H1 (cell line): ENCODE data around the gene KCTD11. TPM values are rescaled to one million over a fixed set of nuclear protein-coding genes. Genes with fewer than 3 reads are reported as not detected.

ENCODE experiments used
- ASH2L ChIP-seq: fragments of 200-600, 300-600 bp; sonication (generic); IDR thresholded peaks from one replicate; pipeline ENCODE4 v1.7.1; 2017; ENCODE audit warnings: low read length
- CBX5 ChIP-seq: fragments of 300-800, 300-1000 bp; sonication (generic); IDR thresholded peaks from 2 replicates; pipeline ENCODE4 v1.7.1; 2016; ENCODE audit warnings: antibody characterized with exemption, low read length, low read depth
- CEBPB ChIP-seq: IDR thresholded peaks from 2 replicates; pipeline ENCODE4 v1.6.1; 2012; ENCODE audit warnings: low read depth, low read length
- CHD2 ChIP-seq: IDR thresholded peaks from 2 replicates; pipeline ENCODE4 v1.6.1; 2012; ENCODE audit warnings: low read length, improper control_type of control experiment
- CREB1 ChIP-seq: IDR thresholded peaks from 2 replicates; pipeline ENCODE4 v1.6.1; 2012; ENCODE audit warnings: inconsistent platforms
- CTBP2 ChIP-seq: IDR thresholded peaks from 2 replicates; pipeline ENCODE4 v1.7.0; 2011; ENCODE audit warnings: borderline replicate concordance, mild to moderate bottlenecking, moderate library complexity, mixed read lengths, low read length; ENCODE audit not compliant: insufficient read depth, insufficient read length
- FOSL1 ChIP-seq: IDR thresholded peaks from 2 replicates; pipeline ENCODE4 v1.6.1; 2011; ENCODE audit warnings: mild to moderate bottlenecking, low read depth, low read length, moderate library complexity; ENCODE audit not compliant: insufficient read depth
- HDAC2 ChIP-seq, 2 experiments: fragments of 300-600 bp in 1 of 2; sonication (generic) in 1 of 2; IDR thresholded peaks; 2 replicates each; pipeline ENCODE4 v1.6.1; 2011 to 2012; ENCODE audit warnings: low read depth in 2 of 2, low read length in 2 of 2, mild to moderate bottlenecking in 2 of 2, moderate library complexity in 2 of 2, borderline replicate concordance in 1 of 2, inconsistent platforms in 1 of 2
- HDAC6 ChIP-seq: IDR thresholded peaks from one replicate; pipeline ENCODE4 v1.7.1; 2012; ENCODE audit warnings: low read depth, mild to moderate bottlenecking, inconsistent platforms, low read length, moderate library complexity
- NANOG ChIP-seq: IDR thresholded peaks from 2 replicates; pipeline ENCODE4 v1.6.1; 2011; ENCODE audit warnings: low read length, low read depth, mild to moderate bottlenecking, inconsistent platforms; ENCODE audit not compliant: insufficient read depth, poor library complexity, severe bottlenecking
- NRF1 ChIP-seq: IDR thresholded peaks from 2 replicates; pipeline ENCODE4 v1.6.1; 2011; ENCODE audit warnings: mild to moderate bottlenecking, low read depth, low read length, improper control_type of control experiment
- PHF8 ChIP-seq: fragments of 200-600 bp; sonication (generic); conservative IDR thresholded peaks from 2 replicates; pipeline ENCODE4 v1.7.1; 2012; ENCODE audit warnings: low read depth, mild to moderate bottlenecking, inconsistent platforms, low read length, moderate library complexity
- RBBP5 ChIP-seq: IDR thresholded peaks from 2 replicates; pipeline ENCODE4 v1.7.1; 2012; ENCODE audit warnings: low read depth, mild to moderate bottlenecking, inconsistent platforms, low read length, moderate library complexity, borderline replicate concordance
- RNF2 ChIP-seq: fragments of 200-900, 300-1000 bp; sonication (generic); IDR thresholded peaks from 2 replicates; pipeline ENCODE4 v1.7.1; 2016; ENCODE audit warnings: borderline replicate concordance, low read depth, mild to moderate bottlenecking, antibody characterized with exemption, low read length; ENCODE audit not compliant: poor library complexity, severe bottlenecking; ENCODE audit errors: missing control alignments
- RXRA ChIP-seq: IDR thresholded peaks from 2 replicates; pipeline ENCODE4 v1.6.1; 2011; ENCODE audit warnings: low read depth, mild to moderate bottlenecking, low read length, moderate library complexity; ENCODE audit not compliant: insufficient read depth
- SIN3A ChIP-seq, 2 experiments: IDR thresholded peaks in 1 of 2; conservative IDR thresholded peaks in 1 of 2; 2 replicates each; pipeline ENCODE4 v1.6.1; 2011 to 2012; ENCODE audit warnings: low read length in 2 of 2, improper control_type of control experiment in 1 of 2, low read depth in 1 of 2, mild to moderate bottlenecking in 1 of 2
- SIRT6 ChIP-seq: IDR thresholded peaks from one replicate; pipeline ENCODE4 v1.7.1; 2012; ENCODE audit warnings: low read length, inconsistent platforms
- SP1 ChIP-seq: IDR thresholded peaks from 2 replicates; pipeline ENCODE4 v1.6.1; 2011; ENCODE audit warnings: low read depth, low read length
- TAF7 ChIP-seq: optimal IDR thresholded peaks from 2 replicates; pipeline ENCODE3; 2011; ENCODE audit warnings: low read depth, mild to moderate bottlenecking, inconsistent platforms, low read length, moderate library complexity, borderline replicate concordance
- YY1 ChIP-seq: IDR thresholded peaks from 2 replicates; pipeline ENCODE4 v1.6.1; 2011; ENCODE audit warnings: low read depth, mild to moderate bottlenecking, low read length
- polyA plus RNA-seq, 7 experiments: library from polyadenylated mRNA; depleted of rRNA in 3 of 7; stranded (reverse) in 5 of 7; unstranded in 2 of 7; fragments of >200 nt in 5 of 7; fragments of 200-250 nt in 2 of 7; gene quantifications; 1 replicate in 5 of 7; 2 replicates in 1 of 7; 4 replicates in 1 of 7; pipeline versions ENCODE4 v1.2.1 to v1.2.3, GENCODE V29; 2011 to 2013; ENCODE audit warnings: missing spikeins in 2 of 7, mixed read lengths in 2 of 7
- total RNA-seq: library from RNA; stranded (reverse); fragmentation: NEBNext Ultra II Directional; extraction: Animal tissue kit (Norgen Biotek cat#: 25700); gene quantifications from 2 replicates; pipeline ENCODE4 v1.2.1, GENCODE V29; 2021
- TF ChIP-seq, protein P1 (sequence below), 3 experiments: IDR thresholded peaks; 1 replicate in 2 of 3; 2 replicates in 1 of 3; pipeline versions ENCODE4 v1.5.1 to v1.6.1; 2011; ENCODE audit warnings: low read length in 3 of 3, mild to moderate bottlenecking in 3 of 3, inconsistent platforms in 2 of 3, low read depth in 1 of 3, moderate library complexity in 1 of 3; ENCODE audit not compliant: insufficient read depth in 1 of 3; ENCODE audit errors: control extremely low read depth in 1 of 3

Gene KCTD11
- total and polyA plus RNA-seq, 2 of the 8 experiments (the other 6 are each of a cell fraction or from before 2014, with no cell fraction given): 8.6 to 9.2 TPM

- no peak for TF ChIP-seq NRF1
- no peak for TF ChIP-seq CTBP2
- peak; percentile 48 for TF ChIP-seq YY1
- TF ChIP-seq HDAC2 (IDR thresholded peaks at IDR 0.05; ENCODE audit: borderline replicate concordance in 1 of 2, low read depth in 2 of 2, low read length in 2 of 2): no peak
- TF ChIP-seq NANOG: no peak
- no peak for TF ChIP-seq SIRT6
- TF ChIP-seq, protein P1, sequence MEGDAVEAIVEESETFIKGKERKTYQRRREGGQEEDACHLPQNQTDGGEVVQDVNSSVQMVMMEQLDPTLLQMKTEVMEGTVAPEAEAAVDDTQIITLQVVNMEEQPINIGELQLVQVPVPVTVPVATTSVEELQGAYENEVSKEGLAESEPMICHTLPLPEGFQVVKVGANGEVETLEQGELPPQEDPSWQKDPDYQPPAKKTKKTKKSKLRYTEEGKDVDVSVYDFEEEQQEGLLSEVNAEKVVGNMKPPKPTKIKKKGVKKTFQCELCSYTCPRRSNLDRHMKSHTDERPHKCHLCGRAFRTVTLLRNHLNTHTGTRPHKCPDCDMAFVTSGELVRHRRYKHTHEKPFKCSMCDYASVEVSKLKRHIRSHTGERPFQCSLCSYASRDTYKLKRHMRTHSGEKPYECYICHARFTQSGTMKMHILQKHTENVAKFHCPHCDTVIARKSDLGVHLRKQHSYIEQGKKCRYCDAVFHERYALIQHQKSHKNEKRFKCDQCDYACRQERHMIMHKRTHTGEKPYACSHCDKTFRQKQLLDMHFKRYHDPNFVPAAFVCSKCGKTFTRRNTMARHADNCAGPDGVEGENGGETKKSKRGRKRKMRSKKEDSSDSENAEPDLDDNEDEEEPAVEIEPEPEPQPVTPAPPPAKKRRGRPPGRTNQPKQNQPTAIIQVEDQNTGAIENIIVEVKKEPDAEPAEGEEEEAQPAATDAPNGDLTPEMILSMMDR (IDR thresholded peaks at IDR 0.05; ENCODE audit: control extremely low read depth in 1 of 3, insufficient read depth in 1 of 3, low read depth in 1 of 3, low read length in 3 of 3): no peak
- TF ChIP-seq SIN3A (conservative IDR thresholded peaks at IDR 0.05 in 1 of 2, IDR thresholded peaks at IDR 0.05 in 1 of 2; ENCODE audit: low read depth in 1 of 2, low read length in 2 of 2): no peak; a peak in 1 of 4 replicates
- no peak for TF ChIP-seq RNF2
- TF ChIP-seq HDAC6: no peak
- TF ChIP-seq CEBPB: no peak
- no peak for TF ChIP-seq CBX5
- TF ChIP-seq TAF7: no peak
- 0 out of 2 replicates have a peak, but pooled peaks have one; percentile 30 for TF ChIP-seq PHF8
- peak; percentile 40 for TF ChIP-seq ASH2L
- TF ChIP-seq SP1: no peak
- peak; percentile 84 for TF ChIP-seq CREB1
- TF ChIP-seq FOSL1: no peak
- TF ChIP-seq CHD2: no peak
- no peak for TF ChIP-seq RXRA
- TF ChIP-seq RBBP5: 0 out of 2 replicates have a peak, but pooled peaks have one; percentile 1
These were observed 32.0 kb downstream of the KCTD11 start (continued) for GRCh38 chr17:7383742-7384488.
